Amniotic stem cell (primary cell): ENCODE measurements around the gene RTN4IP1.
"Not testable (repeated sequence)": the region's sequence is repeated elsewhere in the genome, so short reads cannot be mapped to it uniquely, and the experiment has no call there.

ENCODE experiments used
- DNase-seq: peaks from one replicate; lab custom pipeline; 2025; lab: John Stamatoyannopoulos, UW

RTN4IP1 gene

DNA sequence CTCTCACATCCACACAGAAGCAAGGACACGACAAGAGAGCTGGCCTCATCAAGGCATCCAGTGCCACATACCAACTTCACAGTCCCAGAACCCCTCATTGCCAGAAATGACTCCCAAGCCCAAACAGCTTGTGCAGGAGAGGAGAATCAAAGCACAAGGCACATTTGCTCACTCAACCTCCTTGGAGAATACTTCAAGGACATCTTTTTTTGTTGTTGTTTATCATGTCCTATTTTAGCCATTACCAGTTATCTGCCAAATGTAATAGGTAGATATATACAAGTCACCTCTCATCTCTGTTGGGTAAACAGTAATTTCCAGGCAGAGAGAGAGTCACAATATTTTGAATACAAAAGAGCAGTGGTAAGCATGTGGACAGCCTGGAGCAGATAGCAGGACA, 47.8 kb downstream of the RTN4IP1 start:
- no peak for DNase-seq

DNA sequence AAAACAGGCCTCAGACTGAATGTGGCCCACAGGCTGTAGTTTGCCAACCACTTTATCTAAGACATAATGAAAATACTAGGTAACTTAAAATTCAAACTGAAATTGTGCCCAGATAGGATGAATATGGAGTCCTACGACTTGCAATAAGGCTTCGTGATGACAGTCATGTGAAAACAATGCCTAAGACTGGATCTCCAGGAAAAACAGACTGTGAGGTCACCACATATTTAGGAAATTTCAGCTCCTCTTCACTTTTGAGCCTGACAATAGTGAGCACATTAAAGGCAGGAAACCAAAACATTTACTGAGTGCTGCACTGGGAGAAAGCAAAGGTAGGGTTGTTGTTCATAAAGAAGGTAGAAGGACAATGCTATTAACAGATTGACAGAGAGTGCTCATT, 50.0 kb downstream of the RTN4IP1 start:
- no peak for DNase-seq

DNA sequence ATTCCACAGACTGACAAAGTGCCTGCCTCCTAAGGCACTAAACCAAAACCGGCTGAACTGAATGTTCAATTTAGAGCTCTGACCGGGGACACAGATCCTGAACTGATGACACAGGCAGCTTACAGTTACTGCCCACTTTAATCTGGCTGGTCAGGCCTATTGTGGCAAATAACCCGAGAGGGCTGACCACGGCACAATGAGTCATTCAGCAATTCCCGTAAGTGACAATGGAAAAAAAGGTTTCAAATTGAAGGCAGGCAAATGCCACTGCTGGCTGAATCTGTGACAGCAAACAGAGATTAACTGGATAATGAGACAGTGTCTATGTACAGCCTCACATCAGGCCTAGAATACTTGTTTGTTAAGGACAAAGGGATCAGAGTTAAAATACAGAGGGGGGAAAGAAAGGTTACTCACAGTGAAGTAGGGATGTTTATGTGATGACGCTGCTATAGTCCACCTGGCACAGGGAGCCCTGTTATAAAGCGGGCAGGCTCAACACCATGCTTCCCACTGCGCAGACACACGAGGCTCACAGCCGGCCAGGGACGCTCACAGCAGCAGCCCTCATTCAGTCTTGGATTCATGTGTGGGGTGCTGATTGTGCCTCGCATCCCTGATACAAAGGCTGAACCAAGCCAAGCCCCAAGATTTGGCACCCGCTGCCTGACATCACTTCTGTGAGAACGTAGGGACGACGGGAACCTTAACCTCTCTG, 54.4 kb downstream of the RTN4IP1 start:
- peak; percentile 51 for DNase-seq

DNA sequence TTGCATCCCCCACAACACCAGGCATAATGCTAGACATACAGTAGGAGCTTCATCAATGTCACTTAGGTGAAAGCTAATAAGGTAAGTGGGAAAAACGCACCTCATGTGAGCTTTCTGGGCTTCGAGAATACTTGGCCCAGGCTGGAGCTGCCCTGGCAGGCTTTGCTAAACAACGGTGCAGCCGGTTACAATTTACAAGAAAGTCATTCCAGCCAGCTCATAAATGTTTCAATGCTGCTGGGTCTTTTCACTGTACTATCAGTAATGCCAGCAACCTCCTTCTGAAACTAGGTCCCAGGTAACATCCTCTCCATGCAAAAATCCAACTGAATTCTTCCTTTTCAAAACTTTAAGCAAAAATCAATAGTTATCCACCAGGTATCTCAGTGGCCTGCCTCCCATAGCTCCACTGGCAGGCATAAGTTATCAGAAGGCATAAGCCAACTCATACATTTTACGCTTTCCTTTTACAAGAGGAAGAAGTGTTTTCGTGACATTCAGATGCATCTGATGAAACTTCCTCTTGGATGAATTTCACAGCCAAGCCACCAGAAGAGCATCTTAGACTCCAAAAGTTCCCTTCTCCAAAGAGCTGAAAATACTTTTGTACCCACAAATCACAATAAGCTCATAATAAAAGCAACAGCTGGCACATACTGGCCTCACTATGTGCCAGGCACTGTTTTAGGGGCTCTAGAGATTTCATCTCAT, 56.3 kb downstream of the RTN4IP1 start:
- no peak for DNase-seq

DNA sequence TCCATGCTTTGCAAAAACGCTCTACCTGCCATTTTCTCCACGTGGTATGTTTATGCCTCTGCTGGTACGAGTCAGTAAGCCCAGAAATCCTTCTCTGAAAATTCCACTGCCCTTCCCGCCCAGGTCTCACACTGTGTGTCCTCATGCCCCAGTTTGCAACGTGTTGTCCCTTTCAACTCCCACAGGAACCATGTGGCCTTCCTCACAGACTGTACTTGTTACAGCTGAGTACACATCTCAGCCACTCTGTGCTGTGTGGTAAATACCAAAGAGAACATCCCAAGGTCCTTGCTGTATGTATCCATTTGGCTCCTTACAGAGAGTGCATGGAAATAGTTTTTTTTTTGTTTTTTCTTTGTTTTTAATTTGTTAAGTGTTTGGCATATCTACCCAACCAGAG, 56.9 kb downstream of the RTN4IP1 start:
- DNase-seq: no peak

DNA sequence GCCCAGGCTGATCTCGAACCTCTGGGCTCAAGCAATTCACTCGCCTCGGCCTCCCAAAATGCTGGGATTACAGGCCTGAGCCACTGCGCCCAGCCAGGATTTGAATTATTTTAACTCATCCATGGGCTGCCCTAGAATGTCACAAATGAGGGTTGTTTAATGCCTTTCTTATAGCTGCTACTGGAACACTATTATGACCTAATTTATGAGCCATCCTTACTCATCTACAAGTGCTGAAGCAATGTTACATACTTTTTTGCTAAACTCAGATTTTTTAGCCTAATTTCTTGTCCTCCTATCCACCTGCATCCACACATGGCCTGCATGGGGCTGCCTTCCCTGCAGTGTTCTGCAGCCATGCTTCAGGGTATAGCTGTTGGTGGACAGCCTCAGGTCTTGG, 59.9 kb downstream of the RTN4IP1 start:
- no peak for DNase-seq

DNA sequence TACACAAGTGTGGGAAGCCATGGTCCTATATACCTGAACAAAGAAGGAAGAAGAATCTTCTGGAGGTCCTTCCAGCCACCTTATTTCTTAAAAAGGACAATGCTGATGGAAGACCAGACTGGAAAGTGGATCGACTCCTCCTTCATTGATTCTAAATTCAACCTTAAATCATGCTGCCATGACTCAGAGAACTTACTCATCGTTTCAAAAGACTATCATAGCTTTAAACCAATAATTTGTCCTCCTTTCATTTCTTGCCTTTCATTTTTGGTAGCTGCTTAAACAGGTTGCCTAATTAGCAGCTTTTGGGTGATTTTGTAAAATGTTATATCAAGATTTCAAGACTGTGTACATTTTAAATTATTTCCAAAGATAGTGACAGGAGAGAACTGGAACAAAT, 60.8 kb downstream of the RTN4IP1 start:
- DNase-seq: no peak

DNA sequence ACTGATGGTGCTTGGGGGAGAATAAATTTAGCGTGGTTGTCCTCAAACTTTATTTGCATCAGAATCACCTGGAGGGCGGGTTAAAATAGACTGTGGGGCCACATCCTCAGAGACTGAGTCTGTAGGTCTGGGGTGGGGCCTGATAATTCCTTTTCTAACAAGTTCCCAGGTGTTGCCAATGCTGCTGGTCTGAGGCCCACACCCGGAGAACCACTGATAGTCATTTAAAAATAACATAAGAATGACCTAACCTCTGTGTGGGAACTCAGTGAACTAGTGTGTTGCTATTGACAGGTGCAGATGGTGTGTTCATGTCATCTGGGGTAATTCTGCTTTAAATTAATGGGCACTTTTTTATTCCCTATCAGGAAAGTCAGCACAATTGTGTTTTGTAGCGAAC, 64.8 kb downstream of the RTN4IP1 start:
- no peak for DNase-seq

DNA sequence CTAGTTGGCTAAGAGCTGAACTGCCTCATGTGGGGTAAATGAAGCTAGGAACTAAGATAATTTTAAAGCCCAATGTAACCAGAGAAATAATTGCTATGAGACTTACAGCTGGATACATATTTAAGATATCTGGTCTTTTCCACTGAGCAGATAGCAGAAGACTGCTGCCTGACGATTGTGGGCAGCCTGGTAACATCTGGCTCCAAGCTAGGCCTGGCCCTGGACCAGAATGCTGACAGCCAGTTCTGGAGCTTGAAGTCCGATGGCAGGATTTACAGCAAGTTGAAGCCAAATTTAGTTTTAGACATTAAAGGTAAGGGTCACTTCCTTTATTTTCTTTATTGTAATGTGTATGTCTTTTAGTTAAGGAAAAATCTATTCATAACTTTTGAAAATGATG, 65.7 kb downstream of the RTN4IP1 start:
- DNase-seq: no peak

DNA sequence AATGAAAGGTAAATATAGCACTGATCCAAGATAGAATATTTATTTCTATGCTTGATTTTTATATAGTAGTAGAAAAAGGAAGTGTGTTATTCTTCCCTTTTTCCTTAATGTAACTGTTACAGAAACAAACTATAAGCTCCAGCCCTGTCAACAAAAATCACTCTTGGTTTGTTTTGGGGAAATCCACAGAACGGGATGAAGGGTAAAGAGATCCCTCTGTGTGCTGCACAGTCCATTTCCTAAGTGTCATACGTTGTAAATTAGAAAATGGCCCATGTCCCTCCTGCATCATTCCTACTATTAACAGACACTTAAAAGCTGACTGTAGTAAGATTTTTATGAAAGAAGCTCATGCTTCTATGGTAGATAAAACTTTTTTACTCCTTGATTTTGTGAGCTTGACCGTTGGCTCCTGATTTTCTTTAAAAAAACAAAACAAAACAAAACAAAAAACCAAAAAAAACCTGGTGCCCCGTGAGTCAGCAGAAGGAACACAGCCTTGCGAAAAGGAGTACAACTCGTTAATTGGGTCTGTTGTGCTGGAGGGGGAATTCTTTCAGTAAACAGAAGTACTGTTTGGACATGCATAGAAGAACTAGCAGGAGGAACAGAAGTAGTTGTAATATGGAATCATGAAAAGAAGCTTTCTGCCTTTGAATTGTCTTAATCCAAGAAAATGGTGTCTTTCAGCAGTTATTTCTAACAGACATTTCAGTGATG, 67.5 kb downstream of the RTN4IP1 start:
- no peak for DNase-seq

DNA sequence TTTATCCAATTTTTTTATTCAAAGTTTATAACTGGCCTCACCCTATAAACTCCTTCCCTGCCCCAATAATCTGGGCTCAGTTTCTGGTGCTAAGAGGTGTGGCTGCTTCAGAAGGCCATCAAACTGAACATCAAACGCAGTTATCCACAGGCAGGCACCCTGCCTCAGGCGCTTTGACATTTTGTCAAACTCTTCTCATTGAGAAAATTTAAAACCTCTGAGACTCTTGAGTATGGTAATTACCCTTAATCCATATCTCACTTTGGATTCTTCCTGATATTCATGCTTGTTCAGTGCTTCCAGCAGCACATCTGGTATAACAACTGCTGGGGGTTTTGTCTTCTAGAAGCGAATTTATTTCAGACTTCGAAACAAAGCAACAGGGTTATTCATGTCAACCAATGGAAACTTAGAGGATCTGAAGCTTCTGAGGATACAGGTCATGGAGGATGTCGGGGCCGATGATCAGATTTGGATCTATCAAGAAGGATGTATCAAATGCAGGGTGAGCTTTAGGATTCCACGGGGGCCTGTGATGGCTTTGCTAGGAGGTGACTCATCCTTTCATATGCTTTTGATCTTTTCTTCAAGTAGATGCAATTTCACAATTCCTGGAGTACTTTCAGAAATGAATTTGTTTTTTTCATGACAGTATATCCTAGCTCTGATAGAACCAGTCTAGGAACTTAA, 68.2 kb downstream of the RTN4IP1 start:
- no peak for DNase-seq

DNA sequence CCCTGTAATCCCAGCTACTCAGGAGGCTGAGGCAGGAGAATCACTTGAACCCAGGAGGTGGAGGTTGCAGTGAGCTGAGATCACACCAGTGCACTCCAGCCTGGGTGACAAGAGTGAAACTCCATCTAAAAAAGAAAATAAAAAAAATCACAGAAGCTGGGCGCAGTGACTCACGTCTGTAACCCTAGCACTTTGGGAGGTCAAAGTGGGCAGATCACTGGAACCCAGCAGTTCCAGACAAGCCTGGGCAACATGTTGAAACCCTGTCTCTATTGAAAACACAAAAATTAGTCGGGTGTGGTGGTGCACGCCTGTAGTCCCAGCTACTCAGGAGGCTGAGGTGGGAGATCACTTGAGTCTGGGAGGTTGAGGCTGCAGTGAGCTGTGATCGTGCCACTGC, 69.6 kb downstream of the RTN4IP1 start:
- not testable (repeated sequence) for DNase-seq

DNA sequence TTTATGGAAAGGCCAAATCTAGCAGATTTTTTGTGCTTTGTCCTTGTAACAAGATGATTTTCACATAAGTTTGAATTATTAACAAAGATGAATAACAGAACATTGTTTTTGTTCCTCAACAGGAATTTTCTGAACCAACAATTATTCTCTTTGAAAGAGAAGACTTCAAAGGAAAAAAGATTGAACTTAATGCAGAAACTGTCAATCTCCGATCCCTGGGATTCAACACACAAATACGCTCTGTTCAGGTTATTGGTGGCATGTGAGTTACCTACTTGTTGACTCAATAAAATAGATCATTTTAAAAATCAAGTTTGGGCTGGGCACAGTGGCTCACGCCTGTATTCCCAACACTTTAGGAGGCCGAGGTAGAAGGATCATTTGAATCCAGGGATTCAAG, 70.9 kb downstream of the RTN4IP1 start:
- no peak for DNase-seq

DNA sequence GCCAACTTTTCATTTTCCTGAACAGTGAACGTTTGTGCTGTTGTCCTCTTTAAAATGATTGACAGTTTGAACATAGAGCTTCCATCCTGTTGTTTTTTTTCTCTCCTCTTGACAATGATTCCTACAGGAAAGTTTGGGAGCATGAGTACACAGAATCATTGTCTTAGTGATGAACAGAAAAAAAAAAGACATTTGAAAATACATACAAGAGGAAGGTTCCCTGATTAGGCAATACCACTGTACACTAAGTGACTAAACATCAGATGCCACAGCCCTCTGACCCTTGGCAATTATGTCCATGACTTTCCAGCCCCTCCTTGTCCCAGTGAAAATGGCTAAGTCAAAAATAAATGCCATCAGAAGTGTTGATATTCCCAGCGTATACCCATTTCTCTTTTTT, 71.5 kb downstream of the RTN4IP1 start:
- no peak for DNase-seq

DNA sequence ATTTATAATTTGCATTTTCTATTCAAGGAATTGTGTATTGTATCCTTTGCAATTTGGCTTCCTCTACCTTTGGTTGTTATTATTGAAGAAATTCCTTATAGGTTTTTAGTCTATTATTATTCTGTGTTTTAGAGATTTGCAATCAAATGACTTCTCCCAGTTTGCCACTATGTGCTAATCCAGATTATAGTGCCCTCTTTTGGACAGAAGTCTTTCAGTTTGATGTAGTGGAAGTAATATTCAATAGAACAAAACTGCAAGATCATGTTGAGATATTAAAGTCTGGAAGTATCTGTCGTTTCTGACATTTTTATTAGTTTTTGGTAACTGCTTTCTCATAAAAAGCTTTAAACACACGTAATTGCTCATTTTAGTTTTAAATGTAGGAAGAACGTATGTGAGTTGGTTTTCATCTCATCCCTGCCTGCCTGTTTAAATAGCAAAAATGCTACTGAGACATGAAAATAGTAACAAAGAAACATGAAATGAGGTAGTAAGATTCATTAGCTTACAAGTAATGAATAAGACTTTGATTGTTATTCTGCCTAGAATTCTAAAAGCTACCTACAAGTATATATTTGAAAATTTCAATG, 72.8 kb downstream of the RTN4IP1 start:
- peak; percentile 9 for DNase-seq

DNA sequence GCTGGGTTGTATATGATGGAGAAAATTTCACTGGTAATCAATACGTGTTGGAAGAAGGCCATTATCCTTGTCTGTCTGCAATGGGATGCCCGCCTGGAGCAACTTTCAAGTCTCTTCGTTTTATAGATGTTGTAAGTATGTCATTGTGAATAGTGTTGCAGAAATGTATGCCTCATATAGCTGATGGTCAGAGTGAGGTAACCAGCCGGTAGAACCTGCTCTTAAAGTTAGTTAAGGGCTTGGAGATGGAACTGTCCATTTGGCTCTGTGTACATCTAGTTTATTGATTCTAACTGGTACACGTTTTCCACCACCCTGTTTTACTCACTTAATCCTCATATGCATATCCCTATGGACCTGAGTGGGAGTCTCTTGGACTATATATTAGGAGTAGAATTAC, 73.5 kb downstream of the RTN4IP1 start:
- DNase-seq: no peak

DNA sequence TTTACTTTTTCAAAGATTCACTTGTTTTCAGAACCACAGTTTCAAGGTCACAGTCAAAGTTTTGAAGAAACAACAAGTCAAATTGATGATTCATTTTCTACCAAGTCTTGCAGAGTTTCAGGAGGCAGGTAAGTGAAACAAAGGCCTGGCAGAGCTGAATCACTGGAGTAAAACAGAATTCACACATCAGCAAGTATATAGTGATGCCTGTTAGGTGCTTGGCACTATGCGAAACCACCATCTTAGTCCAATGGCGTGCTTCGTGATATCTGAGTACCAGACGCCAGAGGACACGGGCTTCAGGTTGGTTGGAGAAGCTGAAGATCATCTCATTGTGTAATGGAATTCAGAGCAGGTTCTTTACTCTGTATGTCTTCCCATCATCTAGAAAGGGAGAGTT, 75.9 kb downstream of the RTN4IP1 start:
- DNase-seq: no peak

DNA sequence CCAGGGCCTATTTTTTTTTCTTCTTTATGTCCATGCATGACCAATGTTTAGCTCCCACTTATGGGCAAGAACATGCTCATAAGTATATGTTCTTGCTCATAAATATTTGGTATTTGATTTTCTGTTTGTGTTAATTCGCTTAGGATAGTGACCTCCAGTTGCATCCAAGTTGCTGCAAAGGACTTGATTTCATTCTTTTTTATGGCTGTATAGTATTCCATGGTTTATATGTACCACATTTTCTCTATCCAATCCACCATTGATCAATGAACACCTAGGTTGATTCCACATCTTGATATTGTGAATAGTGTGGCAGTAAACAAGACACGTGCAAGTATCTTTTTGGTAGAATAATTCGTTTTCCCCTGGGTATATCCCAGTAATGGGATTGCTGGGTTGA, 78.1 kb downstream of the RTN4IP1 start:
- no peak for DNase-seq

DNA sequence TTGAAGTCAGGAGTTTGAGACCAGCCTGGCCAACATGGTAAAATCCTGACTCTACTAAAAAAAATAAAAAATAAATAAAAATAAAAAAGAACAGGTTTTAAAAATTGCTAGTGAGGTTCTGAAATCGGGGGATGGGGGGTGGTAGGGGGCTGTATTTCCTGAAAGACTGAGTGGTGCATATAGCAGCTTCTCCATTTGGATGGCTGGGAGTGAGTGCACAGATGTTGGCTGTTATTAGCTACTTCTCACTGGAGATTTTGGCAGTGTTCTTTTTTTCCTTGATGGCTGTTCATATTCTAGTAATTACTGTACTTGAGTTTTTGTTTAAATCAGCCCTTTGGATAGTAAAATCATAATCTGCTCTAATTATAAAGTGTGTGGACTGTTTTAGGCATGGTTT, 79.8 kb downstream of the RTN4IP1 start:
- DNase-seq: no peak

DNA sequence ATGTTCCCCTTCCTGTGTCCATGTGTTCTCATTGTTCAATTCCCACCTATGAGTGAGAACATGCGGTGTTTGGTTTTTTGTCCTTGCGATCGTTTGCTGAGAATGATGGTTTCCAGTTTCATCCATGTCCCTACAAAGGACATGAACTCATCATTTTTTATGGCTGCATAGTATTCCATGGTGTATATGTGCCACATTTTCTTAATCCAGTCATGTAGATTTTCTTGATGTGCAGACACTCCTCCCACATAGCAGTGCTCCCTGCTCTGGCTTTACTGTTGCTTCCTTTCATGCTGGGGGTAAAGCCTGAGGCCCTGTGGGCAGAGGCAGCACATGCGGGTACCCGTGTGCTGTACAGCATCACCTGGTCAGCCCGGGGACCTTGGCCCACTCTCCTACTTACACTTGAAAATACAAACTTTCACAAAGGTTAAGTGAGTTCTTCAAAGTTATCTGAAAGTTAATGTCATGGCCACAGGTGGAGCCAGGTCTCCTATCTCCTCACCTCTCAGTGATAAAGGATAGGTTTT, 80.3 kb downstream of the RTN4IP1 start:
- DNase-seq: not testable (repeated sequence)

DNA sequence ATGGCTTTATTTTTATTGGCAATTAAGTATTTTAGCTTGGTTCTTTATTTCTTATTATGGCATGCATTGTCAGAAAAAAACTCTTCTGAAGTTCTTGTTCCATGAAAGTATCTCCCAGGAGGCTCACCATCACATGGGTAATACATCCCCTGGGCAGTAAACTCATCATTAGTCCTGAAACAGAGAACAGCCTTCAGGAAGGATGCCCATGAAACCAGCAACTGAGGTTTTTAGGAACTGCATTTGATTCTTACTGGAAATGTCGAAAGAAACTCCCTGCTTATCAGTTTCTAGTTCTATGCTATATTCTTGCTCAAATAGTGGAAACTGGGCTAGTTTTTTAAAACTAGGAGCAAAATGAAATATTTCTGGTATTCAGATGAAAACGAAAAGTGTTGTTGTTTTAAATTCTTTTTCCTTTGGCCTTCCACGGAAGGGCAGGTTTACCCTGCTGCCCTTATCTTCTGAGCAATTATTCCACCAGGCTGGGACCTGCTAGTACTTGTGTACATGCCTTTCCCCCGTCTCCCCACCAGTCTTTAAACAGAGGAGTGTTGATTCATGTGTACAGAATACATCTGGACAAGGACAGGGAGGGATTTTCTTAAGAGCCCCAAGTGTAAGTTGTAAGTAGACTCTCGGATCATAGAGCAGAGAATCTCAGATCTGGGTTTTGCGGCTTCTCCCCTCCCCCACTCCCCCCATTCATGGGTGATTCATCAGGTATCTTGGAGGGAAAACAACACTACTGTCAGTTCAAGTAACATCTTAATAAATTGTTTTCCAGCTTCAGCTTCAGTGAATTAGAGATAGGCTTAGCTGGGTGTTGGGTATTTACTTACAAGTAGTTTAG, 81.5 kb downstream of the RTN4IP1 start:
- no peak for DNase-seq
